Epithelial cell of proximal tubule (primary cell): ENCODE data around the gene KRTAP22-2. TPM values are rescaled to one million over a fixed set of nuclear protein-coding genes. Genes with fewer than 3 reads are reported as not detected.

Experiments used
- DNase-seq: peaks from one replicate; pipeline ENCODE4 v3.0.0-alpha.2; 2011; ENCODE audit warnings: low read depth
- H3K4me3 ChIP-seq: 2 replicates; pipeline ENCODE4 v1.5.1; 2011; ENCODE audit warnings: low read depth, mild to moderate bottlenecking, low read length
- CTCF ChIP-seq: conservative IDR thresholded peaks from 2 replicates; pipeline ENCODE4 v1.5.1; 2012; ENCODE audit warnings: low read depth, mild to moderate bottlenecking, low read length
- total RNA-seq: library from RNA; depleted of rRNA; stranded (reverse); fragments of >200 nt; gene quantifications from 2 replicates; pipeline ENCODE4 v1.2.3, GENCODE V29; 2015

The KRTAP22-2 gene
- total RNA-seq, 1 donor from 2014 or later: not detected

GRCh38 chr21:30620522-30620921 lies 30.3 kb upstream of the KRTAP22-2 start, which contains the start of gene KRTAP20-4:
Gene KRTAP20-4, plus strand, starts transcription at chr21:30620627.
- DNase-seq: no peak
- no peak within 1 kb of the TSS for H3K4me3 ChIP-seq
- no peak for TF ChIP-seq CTCF

GRCh38 chr21:30620080-30620479 lies 29.9 kb upstream of the KRTAP22-2 start:
- DNase-seq: no peak
- H3K4me3 ChIP-seq: no peak overlapping the region
- TF ChIP-seq CTCF: no peak

GRCh38 chr21:30616125-30616524 lies 25.9 kb upstream of the KRTAP22-2 start, which contains the start of gene KRTAP20-1:
Gene KRTAP20-1, plus strand, starts transcription at chr21:30616425. Its CDS starts 30 bp downstream, at chr21:30616455.
- no peak for TF ChIP-seq CTCF
- no peak for DNase-seq
- H3K4me3 ChIP-seq: no peak within 1 kb of the TSS

GRCh38 chr21:30615199-30615598 lies 25.0 kb upstream of the KRTAP22-2 start:
- DNase-seq: no peak
- H3K4me3 ChIP-seq: no peak overlapping the region
- TF ChIP-seq CTCF: no peak

GRCh38 chr21:30613836-30614235 lies 23.6 kb upstream of the KRTAP22-2 start, which contains the start of gene KRTAP6-1:
Gene KRTAP6-1, minus strand, starts transcription at chr21:30613930. Its CDS starts 26 bp downstream, at chr21:30613904.
- DNase-seq: no peak
- TF ChIP-seq CTCF: no peak
- no peak within 1 kb of the TSS for H3K4me3 ChIP-seq

- no peak overlapping the region for H3K4me3 ChIP-seq
- TF ChIP-seq CTCF: no peak
- DNase-seq: no peak
Measured at GRCh38 chr21:30612132-30612531, 21.9 kb upstream of the KRTAP22-2 start.

- no peak for TF ChIP-seq CTCF
- no peak overlapping the region for H3K4me3 ChIP-seq
- no peak for DNase-seq
Measured at GRCh38 chr21:30605968-30606367, 15.8 kb upstream of the KRTAP22-2 start.
